ENCODE results near the gene PTPRF.

The PTPRF gene

GRCh38 chr1:43617668-43618067 lies 87.0 kb downstream of the PTPRF start:
- no peak for DNase-seq (ENCODE audit: low read depth)
- in situ Hi-C loops (cut with HindIII; ENCODE audit: low sequenced_read_pairs) = no loop called here
- no peak overlapping the region for H3K4me3 ChIP-seq (ENCODE audit: low read depth, low read length)
- no peak for TF ChIP-seq CTCF (IDR thresholded peaks at IDR 0.05; ENCODE audit: low read depth, low read length, missing control alignments)

GRCh38 chr1:43618521-43619313 lies 88.0 kb downstream of the PTPRF start:
- H3K4me3 ChIP-seq (ENCODE audit: low read depth, low read length) = no peak overlapping the region
- no peak for DNase-seq (ENCODE audit: low read depth)
- no peak for TF ChIP-seq CTCF (IDR thresholded peaks at IDR 0.05; ENCODE audit: low read depth, low read length, missing control alignments)
- in situ Hi-C loops (cut with HindIII; ENCODE audit: low sequenced_read_pairs) = no loop called here

GRCh38 chr1:43619314-43619790 lies 88.7 kb downstream of the PTPRF start:
- DNase-seq (ENCODE audit: low read depth) = no peak
- no peak overlapping the region for H3K4me3 ChIP-seq (ENCODE audit: low read depth, low read length)
- TF ChIP-seq CTCF (IDR thresholded peaks at IDR 0.05; ENCODE audit: low read depth, low read length, missing control alignments) = no peak
- in situ Hi-C loops (cut with HindIII; ENCODE audit: low sequenced_read_pairs) = no loop called here

- in situ Hi-C loops (cut with HindIII; ENCODE audit: low sequenced_read_pairs) = loop anchor here (5.0 kb wide), 1 partner anchor 58 kb away; no protein-coding TSS in a partner anchor
- DNase-seq (ENCODE audit: low read depth) = no peak
- no peak for TF ChIP-seq CTCF (IDR thresholded peaks at IDR 0.05; ENCODE audit: low read depth, low read length, missing control alignments)
- no peak overlapping the region for H3K4me3 ChIP-seq (ENCODE audit: low read depth, low read length)
These were observed 89.6 kb downstream of the PTPRF start for GRCh38 chr1:43619996-43620920.

GRCh38 chr1:43620956-43621355 lies 90.3 kb downstream of the PTPRF start:
- no peak for DNase-seq (ENCODE audit: low read depth)
- no peak overlapping the region for H3K4me3 ChIP-seq (ENCODE audit: low read depth, low read length)
- in situ Hi-C loops (cut with HindIII; ENCODE audit: low sequenced_read_pairs) = loop anchor here (5.0 kb wide), 1 partner anchor 59 kb away; no protein-coding TSS in a partner anchor
- no peak for TF ChIP-seq CTCF (IDR thresholded peaks at IDR 0.05; ENCODE audit: low read depth, low read length, missing control alignments)

- DNase-seq (ENCODE audit: low read depth) = no peak
- H3K4me3 ChIP-seq (ENCODE audit: low read depth, low read length) = no peak overlapping the region
- TF ChIP-seq CTCF (IDR thresholded peaks at IDR 0.05; ENCODE audit: low read depth, low read length, missing control alignments) = no peak
- in situ Hi-C loops (cut with HindIII; ENCODE audit: low sequenced_read_pairs) = loop anchor here (5.0 kb wide), 1 partner anchor 59 kb away; no protein-coding TSS in a partner anchor
These were observed 90.7 kb downstream of the PTPRF start for GRCh38 chr1:43621386-43621785.

All from astrocyte of the cerebellum (primary cell).